Neural cell (in vitro differentiated cells): ENCODE results near the gene AVEN.

Source experiments
- RAD21 ChIP-seq: fragments of 450-650 bp; conservative IDR thresholded peaks from 2 replicates; pipeline ENCODE4 v1.6.1; 2014; ENCODE audit warnings: antibody characterized with exemption, mild to moderate bottlenecking, moderate library complexity
- TF ChIP-seq, protein P1 (sequence below): fragments of 450-650 bp; IDR thresholded peaks from 2 replicates; pipeline ENCODE4 v1.5.1; 2014; ENCODE audit warnings: antibody characterized with exemption, mild to moderate bottlenecking, moderate library complexity; ENCODE audit not compliant: poor library complexity, severe bottlenecking

GRCh38 chr15:34079904-34080303 is 40.9 kb upstream of the AVEN start:
- TF ChIP-seq, protein P1, sequence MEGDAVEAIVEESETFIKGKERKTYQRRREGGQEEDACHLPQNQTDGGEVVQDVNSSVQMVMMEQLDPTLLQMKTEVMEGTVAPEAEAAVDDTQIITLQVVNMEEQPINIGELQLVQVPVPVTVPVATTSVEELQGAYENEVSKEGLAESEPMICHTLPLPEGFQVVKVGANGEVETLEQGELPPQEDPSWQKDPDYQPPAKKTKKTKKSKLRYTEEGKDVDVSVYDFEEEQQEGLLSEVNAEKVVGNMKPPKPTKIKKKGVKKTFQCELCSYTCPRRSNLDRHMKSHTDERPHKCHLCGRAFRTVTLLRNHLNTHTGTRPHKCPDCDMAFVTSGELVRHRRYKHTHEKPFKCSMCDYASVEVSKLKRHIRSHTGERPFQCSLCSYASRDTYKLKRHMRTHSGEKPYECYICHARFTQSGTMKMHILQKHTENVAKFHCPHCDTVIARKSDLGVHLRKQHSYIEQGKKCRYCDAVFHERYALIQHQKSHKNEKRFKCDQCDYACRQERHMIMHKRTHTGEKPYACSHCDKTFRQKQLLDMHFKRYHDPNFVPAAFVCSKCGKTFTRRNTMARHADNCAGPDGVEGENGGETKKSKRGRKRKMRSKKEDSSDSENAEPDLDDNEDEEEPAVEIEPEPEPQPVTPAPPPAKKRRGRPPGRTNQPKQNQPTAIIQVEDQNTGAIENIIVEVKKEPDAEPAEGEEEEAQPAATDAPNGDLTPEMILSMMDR = no peak
- TF ChIP-seq RAD21 = no peak
